Epithelial cell of proximal tubule (primary cell): Measurements from ENCODE around the gene MRPL12. TPM values are rescaled to one million over a fixed set of nuclear protein-coding genes. Genes with fewer than 3 reads are reported as not detected.

Source experiments
- DNase-seq: peaks from one replicate; pipeline ENCODE4 v3.0.0-alpha.2; 2011; ENCODE audit warnings: low read depth
- H3K4me3 ChIP-seq: 2 replicates; pipeline ENCODE4 v1.5.1; 2011; ENCODE audit warnings: low read depth, mild to moderate bottlenecking, low read length
- CTCF ChIP-seq: conservative IDR thresholded peaks from 2 replicates; pipeline ENCODE4 v1.5.1; 2012; ENCODE audit warnings: low read depth, mild to moderate bottlenecking, low read length
- total RNA-seq: library from RNA; depleted of rRNA; stranded (reverse); fragments of >200 nt; gene quantifications from 2 replicates; pipeline ENCODE4 v1.2.3, GENCODE V29; 2015

The MRPL12 gene
- total RNA-seq, 1 donor from 2014 or later: 127 TPM

DNA sequence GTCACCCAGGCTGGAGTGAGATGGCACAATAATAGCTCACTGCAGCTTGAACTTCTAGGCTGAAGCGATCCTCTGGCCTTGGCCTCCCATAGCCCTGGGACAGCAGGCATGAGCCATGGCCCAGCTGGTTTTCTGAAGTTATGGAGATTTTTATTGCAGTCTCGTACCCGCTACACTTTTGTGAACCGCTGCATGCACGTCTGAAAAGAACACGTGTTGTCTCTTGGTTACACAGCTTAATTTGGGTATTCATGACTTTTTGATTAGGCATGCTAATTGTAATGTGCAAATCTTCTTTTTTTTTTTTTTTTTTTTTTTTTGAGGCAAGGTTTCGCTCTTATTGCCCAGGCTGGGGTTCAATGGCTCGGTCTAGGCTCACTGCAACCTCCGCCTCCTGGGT, 22.3 kb downstream of the MRPL12 start:
- no peak for DNase-seq
- TF ChIP-seq CTCF: no peak
- no peak overlapping the region for H3K4me3 ChIP-seq

DNA sequence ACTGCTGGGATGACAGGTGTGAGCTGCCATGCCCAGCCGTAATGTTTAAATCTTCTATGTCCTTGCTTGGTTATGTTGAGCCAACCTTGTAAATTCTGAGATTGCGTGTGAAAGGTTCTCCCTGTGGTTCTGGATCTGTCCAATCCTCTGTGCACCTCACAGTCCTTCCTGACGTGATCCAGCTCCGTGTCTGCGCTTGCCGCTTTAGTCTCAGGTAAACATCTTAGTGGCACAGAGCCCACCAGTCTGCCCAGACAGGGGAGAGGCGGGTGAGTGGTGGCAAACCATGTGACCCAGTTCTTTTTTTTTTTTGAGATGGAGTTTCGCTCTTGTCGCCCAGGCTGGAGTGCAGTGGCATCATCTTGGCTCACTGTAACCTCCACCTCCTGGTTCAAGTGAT, 22.8 kb downstream of the MRPL12 start:
- DNase-seq: no peak
- TF ChIP-seq CTCF: no peak
- H3K4me3 ChIP-seq: no peak overlapping the region

GRCh38 chr17:81727324-81728031, 24.3 kb downstream of the MRPL12 start:
- TF ChIP-seq CTCF: no peak
- H3K4me3 ChIP-seq: no peak overlapping the region
- DNase-seq: no peak

GRCh38 chr17:81733507-81734404, 30.6 kb downstream of the MRPL12 start:
- no peak for DNase-seq
- peak; percentile 82 for TF ChIP-seq CTCF
- no peak overlapping the region for H3K4me3 ChIP-seq

DNA sequence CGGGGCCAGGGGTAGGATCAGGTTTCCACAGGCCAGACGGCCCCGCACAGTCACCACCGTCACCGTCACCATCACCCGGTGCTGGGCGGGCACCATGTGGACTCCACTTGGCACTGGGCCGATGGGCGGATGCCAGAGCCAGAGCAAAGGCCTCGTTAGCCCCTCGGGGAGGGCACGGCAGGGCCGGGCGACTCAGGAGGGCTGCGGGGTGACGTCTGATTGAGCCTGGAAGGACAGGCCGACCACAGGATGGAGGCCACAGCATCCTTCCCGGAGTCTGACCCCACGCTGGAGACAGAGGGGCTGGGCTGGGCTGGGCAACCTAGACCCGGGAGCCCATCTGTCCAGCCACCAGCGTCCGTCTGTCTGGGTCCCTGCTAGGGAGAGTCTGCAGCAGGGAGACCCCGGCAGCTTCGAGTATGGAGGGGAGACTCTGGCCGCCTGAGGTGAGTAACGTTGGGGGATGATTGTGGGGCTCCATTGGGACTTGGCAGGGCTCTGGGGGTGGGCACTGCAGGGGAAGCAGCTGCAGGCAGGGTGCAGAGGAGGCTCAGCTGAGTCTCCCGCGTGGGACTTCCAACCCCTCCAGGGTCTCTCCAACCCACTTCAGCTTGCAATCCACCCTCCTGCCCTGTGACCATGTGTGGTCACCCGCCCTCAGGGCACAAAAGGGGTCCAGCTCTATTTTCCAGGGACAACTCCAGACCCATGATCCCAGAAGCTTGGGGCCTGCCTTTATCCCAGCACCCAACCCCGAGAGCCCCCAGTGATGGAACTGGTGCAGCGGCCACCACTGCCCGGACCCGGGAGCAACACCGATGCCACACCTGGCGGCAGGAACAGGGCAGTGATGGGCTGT, 31.5 kb downstream of the MRPL12 start:
- DNase-seq: no peak
- no peak overlapping the region for H3K4me3 ChIP-seq
- TF ChIP-seq CTCF: no peak

GRCh38 chr17:81735264-81736102, 32.3 kb downstream of the MRPL12 start:
- peak overlapping the region; percentile 15 for H3K4me3 ChIP-seq
- TF ChIP-seq CTCF: no peak
- no peak for DNase-seq
